Measurements from ENCODE around the gene RAD51B. TPM values are rescaled to one million over a fixed set of nuclear protein-coding genes. Genes with fewer than 3 reads are reported as not detected.

RAD51B gene
- total RNA-seq, 2 experiments from 2014 or later = 27.4 to 31.6 TPM

DNA sequence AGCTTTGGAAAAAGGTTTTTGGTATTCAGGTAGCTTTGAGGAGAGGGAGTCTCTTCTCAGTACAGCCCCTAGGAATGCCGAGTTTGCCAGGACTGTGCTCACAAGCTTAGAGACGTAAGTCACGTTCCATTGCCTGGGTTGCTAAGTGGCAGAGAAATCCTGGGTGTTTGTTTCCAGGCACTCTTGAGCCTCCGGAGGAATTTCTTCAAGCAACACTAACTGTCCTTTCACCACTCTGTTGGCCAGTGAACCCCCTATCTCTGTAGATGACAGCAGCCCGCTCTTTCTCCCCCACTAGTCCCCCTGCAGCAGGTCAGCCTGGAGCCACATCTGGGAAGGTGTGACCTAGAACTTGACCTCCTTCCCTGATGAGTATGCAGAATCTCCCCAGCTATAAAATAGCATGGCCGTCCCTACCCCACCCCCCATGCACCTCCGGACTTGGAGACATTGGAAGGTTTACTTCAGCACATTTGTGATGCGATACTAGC is 810.5 kb downstream of the RAD51B start:
- no peak overlapping the region for H3K27ac Mint-ChIP-seq
- no peaks in the 10 kb centered on the region for H3K27me3 Mint-ChIP-seq
- peaks cover 12% of the 10 kb centered on the region for H3K4me1 Mint-ChIP-seq
- no peaks in the 10 kb centered on the region for H3K9me3 Mint-ChIP-seq
- H3K36me3 Mint-ChIP-seq = no peaks in the 10 kb centered on the region
- no peak overlapping the region for H3K4me3 Mint-ChIP-seq
- DNase-seq = no peak

DNA sequence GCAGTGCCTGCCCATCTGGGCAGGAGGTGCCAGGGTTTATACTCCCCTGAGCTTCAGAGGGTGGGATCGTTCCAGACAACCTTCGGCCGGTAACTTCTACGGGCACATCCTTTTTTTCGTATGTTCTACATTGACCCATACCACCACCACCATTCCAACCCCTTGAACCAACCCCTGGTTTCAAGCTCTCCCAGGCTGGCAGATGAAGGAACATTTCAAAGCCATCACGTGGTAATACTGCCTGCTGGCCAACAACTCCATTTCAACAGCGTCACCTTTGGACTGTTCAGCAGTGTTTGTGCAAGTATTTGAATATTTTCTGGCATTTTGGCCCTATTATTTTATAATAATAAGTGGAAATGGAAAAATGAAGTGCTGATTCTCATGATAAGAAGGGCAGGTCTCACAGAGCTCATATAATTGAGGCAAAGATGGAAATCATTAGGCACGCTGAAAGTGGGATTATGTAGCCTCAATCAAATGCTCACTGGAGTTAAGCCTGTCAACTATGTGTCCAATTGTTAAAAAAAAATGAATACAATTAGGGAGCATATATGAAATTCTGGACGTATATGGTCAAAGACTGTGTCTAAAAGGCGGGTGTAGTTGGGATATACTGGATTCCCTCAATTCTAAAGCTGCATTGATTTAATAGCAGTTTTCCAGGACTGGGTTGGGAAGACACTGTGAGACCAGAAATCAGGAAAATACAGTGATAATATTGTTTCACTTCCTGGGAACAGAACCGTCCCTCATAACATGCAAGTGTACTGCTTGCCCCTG is 811.2 kb downstream of the RAD51B start:
- H3K9me3 Mint-ChIP-seq = no peaks in the 10 kb centered on the region
- H3K27me3 Mint-ChIP-seq = no peaks in the 10 kb centered on the region
- H3K4me1 Mint-ChIP-seq = peaks cover 12% of the 10 kb centered on the region
- H3K4me3 Mint-ChIP-seq = no peak overlapping the region
- H3K36me3 Mint-ChIP-seq = no peaks in the 10 kb centered on the region
- DNase-seq = no peak
- H3K27ac Mint-ChIP-seq = no peak overlapping the region

DNA sequence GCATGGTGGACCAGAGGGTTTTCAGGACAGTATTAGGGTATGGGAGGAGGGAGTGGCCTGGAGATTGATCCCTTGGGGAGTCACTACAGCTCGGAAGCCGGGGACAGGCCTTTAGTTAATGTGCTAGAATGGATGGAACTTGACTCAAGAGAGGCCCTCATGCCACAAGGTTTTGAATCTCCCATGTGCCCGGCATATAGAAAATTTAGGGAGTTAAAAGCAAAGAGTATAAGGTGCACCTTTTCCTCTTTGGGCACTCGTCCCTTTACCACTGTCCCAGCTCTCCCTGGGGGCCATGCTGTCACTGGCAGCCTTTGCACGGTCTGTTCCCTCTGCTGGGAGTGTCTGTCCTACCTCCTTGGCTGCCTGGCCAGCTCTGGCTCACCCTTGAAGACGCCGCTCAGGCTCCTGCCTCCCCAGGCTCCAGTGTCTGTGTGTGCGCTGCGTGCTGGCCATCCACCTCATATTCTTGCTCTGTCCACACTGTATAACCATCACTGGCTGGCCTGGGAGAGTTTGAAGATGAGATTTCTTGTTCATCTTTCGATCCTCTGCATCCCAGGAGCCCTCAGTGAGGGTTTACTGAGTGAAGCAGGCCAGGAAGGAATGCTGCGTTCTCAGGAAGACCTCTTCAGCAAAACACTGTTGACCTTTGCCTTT is 811.9 kb downstream of the RAD51B start:
- no peaks in the 10 kb centered on the region for H3K36me3 Mint-ChIP-seq
- H3K4me1 Mint-ChIP-seq = peaks cover 12% of the 10 kb centered on the region

DNA sequence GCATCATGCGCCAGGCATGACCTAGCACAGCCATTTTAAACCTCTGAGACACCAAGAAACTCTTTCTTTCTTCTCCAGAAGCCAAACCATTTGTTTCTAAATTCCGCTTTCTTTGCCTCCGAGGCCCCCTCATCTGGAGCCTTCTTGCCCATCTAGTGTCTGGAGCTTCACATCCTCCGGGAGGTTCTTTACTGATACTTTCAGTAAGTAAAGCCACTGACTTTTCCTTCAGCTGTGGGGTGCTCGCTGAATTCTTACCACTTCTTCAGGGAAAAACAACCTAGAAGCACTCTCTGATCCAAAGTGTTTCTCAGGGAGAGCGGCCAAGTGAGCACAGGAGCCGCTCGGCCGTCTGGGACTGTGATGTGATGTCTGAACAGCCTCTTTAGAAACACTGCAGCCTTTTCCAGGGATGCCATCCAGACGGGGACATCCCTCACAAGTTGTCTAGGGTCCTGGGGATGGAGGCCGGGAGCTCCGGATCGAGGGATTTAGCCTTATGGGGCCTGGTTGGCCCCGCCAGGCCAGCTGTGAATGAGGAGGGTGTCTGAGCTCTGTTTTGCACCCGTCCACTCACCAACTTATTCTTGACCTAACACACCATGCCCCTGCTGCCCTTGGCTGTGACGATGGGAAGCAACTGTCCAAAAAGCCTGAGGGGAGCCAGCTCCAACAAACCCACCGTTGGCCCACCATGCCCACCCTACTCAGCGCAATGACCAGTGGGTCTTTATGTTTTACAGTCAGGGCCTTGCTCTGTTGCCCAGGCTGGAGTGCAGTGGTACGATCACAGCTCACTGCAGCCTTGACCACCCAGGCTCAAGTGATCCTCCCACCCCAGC is 812.7 kb downstream of the RAD51B start:
- H3K9me3 Mint-ChIP-seq = no peaks in the 10 kb centered on the region
- DNase-seq = no peak
- no peaks in the 10 kb centered on the region for H3K36me3 Mint-ChIP-seq
- H3K4me1 Mint-ChIP-seq = peaks cover 12% of the 10 kb centered on the region
- no peak overlapping the region for H3K4me3 Mint-ChIP-seq
- no peaks in the 10 kb centered on the region for H3K27me3 Mint-ChIP-seq
- no peak overlapping the region for H3K27ac Mint-ChIP-seq

More for the DNA sequence above, 811.9 kb downstream of the RAD51B start:
- DNase-seq = no peak
- Mint-ChIP-seq H3K27ac (no peak overlapping the region), H3K9me3 (no peaks in the 10 kb centered on the region), H3K27me3 (no peaks in the 10 kb centered on the region), H3K4me3 (no peak overlapping the region)

DNA sequence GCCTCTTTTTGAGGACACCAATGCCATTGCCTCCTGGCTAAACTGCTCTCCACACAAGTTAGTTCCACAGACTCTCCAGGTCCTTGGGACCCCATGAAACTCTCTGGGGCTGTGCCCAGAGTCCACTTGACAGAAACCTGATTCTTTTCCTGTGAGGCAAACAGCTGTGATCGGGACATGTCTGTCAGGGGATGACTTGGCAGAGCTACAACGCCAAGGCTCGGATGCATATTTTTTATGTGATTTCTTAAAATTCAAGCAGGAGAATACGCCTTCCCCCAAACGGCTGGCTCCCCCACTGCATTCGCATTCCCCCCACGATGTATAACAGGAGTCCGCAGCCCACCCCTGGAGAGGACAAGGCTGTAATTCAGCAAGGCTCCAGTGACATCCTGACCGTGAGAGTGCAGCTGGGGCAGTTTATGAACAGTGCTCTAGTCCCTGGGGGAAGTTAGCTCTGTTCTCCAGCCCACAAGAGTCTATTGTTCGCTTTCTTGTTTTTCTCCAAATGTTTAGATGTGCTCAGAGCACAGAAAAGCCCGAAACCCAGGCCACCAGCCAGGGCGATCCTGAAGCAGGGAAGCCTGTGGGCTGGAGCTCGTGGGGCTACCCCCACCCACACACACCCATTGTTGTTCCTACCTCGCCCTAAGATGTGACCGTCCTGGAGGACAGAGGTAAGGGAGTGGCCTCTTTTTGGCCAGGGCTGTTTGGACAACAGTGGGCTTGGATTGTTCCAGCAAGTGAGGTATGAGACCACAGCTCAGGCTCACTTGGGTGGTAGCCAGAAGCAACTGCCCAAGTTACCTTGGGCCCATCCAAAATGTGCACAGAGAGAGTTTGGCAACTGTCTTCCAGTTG is 813.8 kb downstream of the RAD51B start:
- Mint-ChIP-seq H3K4me3 (no peak overlapping the region), H3K27me3 (no peaks in the 10 kb centered on the region), H3K4me1 (peaks cover 9% of the 10 kb centered on the region), H3K9me3 (no peaks in the 10 kb centered on the region), H3K27ac (no peak overlapping the region), H3K36me3 (no peaks in the 10 kb centered on the region)
- DNase-seq = no peak

DNA sequence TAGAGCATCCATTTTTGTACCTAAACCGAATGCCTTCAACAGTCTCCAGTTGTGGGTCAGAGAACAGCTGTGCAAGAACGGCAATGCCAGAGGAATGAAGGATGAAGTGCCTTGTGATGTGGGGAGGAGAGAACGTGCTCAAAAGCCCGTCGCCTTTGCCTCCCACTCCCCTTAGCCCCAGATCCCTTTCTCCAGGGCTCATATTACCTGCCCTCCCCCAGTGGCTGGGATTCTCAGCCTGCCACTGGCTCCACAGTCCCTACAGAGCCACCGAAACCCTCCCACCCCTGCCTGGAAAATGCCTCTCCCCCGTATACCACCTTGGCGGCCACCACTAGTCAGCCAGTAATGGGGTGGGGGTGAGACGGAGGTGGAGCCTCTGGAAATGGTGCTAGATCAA is 814.8 kb downstream of the RAD51B start:
- H3K9me3 Mint-ChIP-seq = no peaks in the 10 kb centered on the region
- H3K36me3 Mint-ChIP-seq = no peaks in the 10 kb centered on the region
- DNase-seq = no peak
- H3K27ac Mint-ChIP-seq = no peak overlapping the region
- H3K4me3 Mint-ChIP-seq = no peak overlapping the region
- H3K4me1 Mint-ChIP-seq = peaks cover 3% of the 10 kb centered on the region
- no peaks in the 10 kb centered on the region for H3K27me3 Mint-ChIP-seq

DNA sequence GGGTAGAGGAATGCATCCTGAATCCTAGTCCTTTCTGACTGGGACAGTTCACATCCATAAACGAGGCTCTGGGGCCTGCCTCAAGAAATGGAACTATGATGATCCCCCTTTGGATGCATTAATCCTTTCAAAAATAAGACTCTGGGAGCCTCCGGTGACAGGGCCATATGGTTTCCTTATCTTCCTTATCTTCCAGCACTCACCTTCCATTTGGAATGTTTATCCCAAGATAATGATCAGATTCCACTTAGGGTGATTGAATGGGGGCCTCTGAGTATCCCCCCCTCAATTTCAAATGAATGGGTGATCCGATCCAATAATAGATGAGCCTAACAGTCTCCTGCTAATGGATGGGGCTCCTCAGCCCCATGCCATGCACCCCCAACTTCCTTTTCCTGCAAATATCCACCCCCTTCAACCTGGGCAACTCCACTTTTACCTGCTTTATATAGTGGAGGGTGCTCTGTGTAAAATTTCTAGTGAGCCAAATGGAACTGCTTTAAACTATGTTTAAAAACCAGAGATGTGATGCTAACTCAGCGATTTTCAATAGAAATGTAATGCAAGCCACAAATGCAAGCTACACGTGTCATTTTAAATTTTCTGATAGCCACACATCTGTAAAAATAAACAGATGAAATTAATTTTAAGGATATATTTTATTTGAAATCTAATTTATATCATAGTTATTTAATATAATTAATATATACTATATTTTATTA is 815.5 kb downstream of the RAD51B start:
- H3K27ac Mint-ChIP-seq = no peak overlapping the region
- H3K4me3 Mint-ChIP-seq = no peak overlapping the region
- no peaks in the 10 kb centered on the region for H3K9me3 Mint-ChIP-seq
- H3K4me1 Mint-ChIP-seq = peaks cover 3% of the 10 kb centered on the region
- H3K27me3 Mint-ChIP-seq = no peaks in the 10 kb centered on the region
- no peak for DNase-seq
- H3K36me3 Mint-ChIP-seq = no peaks in the 10 kb centered on the region

DNA sequence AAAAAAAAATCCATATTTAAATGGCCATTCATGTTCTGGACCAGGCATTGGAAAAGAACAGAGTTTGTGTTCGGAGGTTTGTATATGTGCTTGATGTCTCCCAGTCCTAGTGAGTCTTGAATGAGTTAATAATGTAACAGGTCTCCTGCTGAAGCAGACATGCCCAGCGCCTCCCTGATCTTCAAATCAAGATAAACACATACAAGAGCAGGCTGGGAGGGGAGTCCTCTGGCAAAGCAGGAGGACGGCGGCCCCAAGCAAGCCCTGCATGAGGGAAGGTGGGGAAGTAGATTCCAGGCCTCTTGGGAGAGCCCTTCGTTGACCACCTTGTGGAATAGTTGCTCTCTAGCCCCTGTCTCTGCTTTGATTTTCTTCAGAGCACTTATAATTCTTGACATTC is 817.0 kb downstream of the RAD51B start:
- Mint-ChIP-seq H3K27me3 (no peaks in the 10 kb centered on the region), H3K9me3 (peaks cover 9% of the 10 kb centered on the region), H3K4me1 (peaks cover 3% of the 10 kb centered on the region), H3K4me3 (no peak overlapping the region), H3K27ac (no peak overlapping the region), H3K36me3 (peaks cover 3% of the 10 kb centered on the region)
- no peak for DNase-seq

DNA sequence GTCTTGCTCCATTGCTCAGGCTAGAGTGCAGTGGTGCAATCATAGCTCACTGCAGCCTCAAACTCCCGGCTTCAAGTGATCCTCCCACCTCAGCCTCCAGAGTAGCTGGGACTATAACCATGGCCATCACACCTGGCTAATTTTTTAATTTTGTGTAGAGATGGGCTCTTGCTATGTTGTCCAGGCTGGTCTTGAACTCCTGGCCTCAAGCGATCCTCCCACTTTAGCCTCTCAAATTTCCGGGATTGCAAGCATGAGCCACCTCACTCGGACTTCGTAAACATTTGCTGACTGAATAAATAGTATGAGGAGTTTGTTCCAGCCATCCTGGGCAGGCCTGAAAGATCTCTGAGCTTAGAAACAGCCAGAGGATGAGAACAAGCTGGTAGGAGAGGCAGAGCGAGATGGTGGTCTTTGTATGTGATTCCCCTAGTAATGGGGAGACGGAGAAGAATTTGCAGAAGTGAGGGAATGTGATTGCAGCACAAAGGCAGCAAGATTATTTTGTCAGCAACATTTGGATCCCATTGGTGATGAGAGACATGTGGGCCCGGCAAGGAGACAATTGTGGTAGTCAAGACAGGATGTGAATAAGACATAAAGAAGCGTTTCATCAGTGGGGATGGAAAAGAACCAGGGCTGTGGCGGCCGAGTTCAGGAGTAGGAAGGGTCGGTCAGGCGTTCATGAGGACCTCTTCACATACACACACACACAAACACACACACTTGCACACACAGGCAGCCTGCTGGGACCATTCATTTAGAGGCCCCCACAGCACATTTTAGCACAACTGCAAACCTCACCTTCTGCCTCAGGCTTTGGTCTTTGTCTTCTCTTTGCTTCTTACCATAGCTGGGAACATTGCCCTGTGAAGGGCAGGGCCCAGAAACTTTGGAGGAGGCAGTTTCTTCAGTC is 817.8 kb downstream of the RAD51B start:
- Mint-ChIP-seq H3K9me3 (peaks cover 10% of the 10 kb centered on the region), H3K36me3 (peaks cover 3% of the 10 kb centered on the region), H3K27ac (no peak overlapping the region)

DNA sequence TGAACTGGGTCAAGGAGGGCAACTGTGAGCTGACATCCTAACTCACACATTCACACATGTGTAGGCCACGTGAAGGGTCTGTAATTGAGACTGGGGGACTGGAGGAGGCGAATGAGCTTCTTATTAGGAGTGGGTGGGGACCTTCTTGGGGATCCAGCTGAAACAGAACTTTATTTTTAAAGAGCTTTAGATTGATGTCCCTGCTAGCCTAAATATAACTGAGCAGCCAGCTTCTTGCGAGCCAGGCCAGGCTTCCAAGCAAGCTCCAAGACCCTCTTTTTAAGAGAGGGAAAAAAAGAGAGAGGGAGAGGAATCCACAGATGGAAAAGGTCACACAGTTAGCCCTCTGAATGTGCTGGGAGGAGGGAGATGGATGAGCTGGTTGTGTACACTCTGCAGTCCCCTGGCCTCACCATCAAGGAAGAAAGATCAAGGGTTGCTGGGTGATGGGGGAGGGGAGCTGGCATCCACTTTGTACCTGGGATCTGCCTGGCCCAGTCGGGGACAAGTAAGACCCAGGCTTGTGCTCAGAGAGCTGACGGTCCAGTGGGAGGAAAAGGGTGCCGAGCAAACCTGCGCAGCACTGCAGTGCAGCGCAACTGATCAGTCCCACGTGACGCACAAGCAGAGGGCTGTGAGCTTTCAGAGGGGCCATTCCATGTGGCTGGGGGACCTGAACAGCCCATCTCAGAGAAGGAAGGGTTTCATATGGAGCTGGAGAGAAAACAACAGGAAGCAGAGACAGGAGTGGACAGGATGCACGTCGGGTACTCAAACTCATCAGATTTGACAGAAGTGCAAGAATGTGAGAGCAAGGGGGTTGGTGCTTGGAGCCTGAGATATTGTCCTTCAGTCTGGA is 818.8 kb downstream of the RAD51B start:
- H3K4me1 Mint-ChIP-seq = peaks cover 3% of the 10 kb centered on the region
- no peak overlapping the region for H3K27ac Mint-ChIP-seq
- no peak for DNase-seq
- peaks cover 12% of the 10 kb centered on the region for H3K9me3 Mint-ChIP-seq
- no peaks in the 10 kb centered on the region for H3K27me3 Mint-ChIP-seq
- peaks cover 3% of the 10 kb centered on the region for H3K36me3 Mint-ChIP-seq
- H3K4me3 Mint-ChIP-seq = no peak overlapping the region

More for the DNA sequence above, 817.8 kb downstream of the RAD51B start:
- no peak overlapping the region for H3K4me3 Mint-ChIP-seq
- peaks cover 3% of the 10 kb centered on the region for H3K4me1 Mint-ChIP-seq
- no peaks in the 10 kb centered on the region for H3K27me3 Mint-ChIP-seq
- DNase-seq = no peak

DNA sequence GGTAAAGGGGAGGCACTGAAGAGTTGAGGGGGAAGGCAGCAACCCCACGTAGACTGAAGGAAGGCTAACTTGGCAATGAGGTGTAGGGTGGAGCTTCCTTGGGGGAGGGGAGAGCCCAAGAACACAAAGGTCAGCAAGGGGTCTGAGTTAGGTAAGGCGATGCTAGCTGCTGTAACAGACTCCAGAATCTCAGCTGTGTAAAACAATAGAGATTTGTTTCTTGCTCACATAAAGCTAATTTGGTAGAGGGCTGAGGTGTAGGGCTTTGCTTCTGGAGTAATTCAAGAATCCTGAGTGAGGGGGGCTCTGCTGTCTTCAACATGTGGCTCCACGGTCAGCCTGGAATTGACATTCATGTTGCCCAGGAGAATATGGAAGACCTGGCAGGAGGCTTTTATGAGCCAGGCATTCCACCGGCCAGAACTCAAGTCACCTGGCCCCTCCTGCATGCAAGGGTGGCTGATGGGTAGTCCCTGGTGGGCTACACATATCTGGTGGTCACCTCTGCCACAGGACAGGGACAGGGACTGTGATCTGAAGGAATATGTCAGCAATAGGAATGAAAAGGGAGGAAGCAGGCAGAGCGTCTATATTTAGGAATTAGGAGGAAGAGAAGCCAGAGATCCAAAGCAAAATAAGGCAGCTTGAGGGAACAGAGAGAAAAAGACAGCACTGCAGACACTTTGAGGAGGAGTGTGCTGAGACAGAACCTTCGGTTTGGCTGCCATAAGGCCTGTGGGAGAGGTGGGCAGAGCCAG is 819.6 kb downstream of the RAD51B start:
- no peak overlapping the region for H3K4me3 Mint-ChIP-seq
- peaks cover 12% of the 10 kb centered on the region for H3K9me3 Mint-ChIP-seq
- no peaks in the 10 kb centered on the region for H3K4me1 Mint-ChIP-seq
- DNase-seq = no peak
- no peak overlapping the region for H3K27ac Mint-ChIP-seq
- peaks cover 3% of the 10 kb centered on the region for H3K36me3 Mint-ChIP-seq
- no peaks in the 10 kb centered on the region for H3K27me3 Mint-ChIP-seq
